ENCODE results near the gene PIGO. TPM values are rescaled to one million over a fixed set of nuclear protein-coding genes. Genes with fewer than 3 reads are reported as not detected.

PIGO gene
- total RNA-seq, 2 experiments from 2014 or later: 17.5 to 18.9 TPM

- peaks cover 17% of the 10 kb centered on the region for H3K36me3 Mint-ChIP-seq (ENCODE audit: low read depth)
- DNase-seq: no peak
- no peak overlapping the region for H3K27ac Mint-ChIP-seq
- H3K9me3 ChIP-seq (ENCODE audit: control insufficient read depth in 1 of 2, insufficient read depth in 1 of 2, low read length in 2 of 2): no peaks in the 10 kb centered on the region
- intact Hi-C loops (cut with DNase I, micrococcal nuclease): loop anchor here in 1 of 2 experiments (10.0 kb wide), 2 partner anchors 442 to 552 kb away; partner anchors contain the start of genes ENHO and SIGMAR1
- peaks cover 27% of the 10 kb centered on the region for H3K4me1 ChIP-seq (ENCODE audit: insufficient read depth, low read length)
- no peaks in the 10 kb centered on the region for H3K9me3 Mint-ChIP-seq
- peaks cover 32% of the 10 kb centered on the region for H3K4me1 Mint-ChIP-seq (ENCODE audit: low read depth)
- H3K4me3 Mint-ChIP-seq: no peak overlapping the region
- TF ChIP-seq CTCF (IDR thresholded peaks at IDR 0.05): no peak
- H3K27me3 Mint-ChIP-seq: no peaks in the 10 kb centered on the region
- no peak overlapping the region for H3K4me3 ChIP-seq (ENCODE audit: low read length)
- no peak for ATAC-seq (ENCODE audit: poor library complexity)
- POLR2A ChIA-PET: interaction anchor here (5.0 kb wide), 1 partner anchor 18 kb away, joined by 51 read pairs; the partner anchor contains the start of gene PIGO
- H3K27me3 ChIP-seq (ENCODE audit: control insufficient read depth in 1 of 2, insufficient read depth in 2 of 2, low read length in 2 of 2): no peaks in the 10 kb centered on the region
- CTCF ChIA-PET: interaction anchor here (1.1 to 4.3 kb wide), 2 partner anchors 19 to 40 kb away, joined by 4 to 26 read pairs; partner anchors contain the start of gene PIGO
- peaks cover 7% of the 10 kb centered on the region for H3K36me3 ChIP-seq (ENCODE audit: insufficient read depth, low read length)
- H3K27ac ChIP-seq (ENCODE audit: low read depth in 1 of 2, low read length in 2 of 2): no peak overlapping the region
These were observed 19.5 kb downstream of the PIGO start for GRCh38 chr9:35076848-35077247.

GRCh38 chr9:35075358-35075757 lies 21.0 kb downstream of the PIGO start:
- Mint-ChIP-seq H3K27ac (no peak overlapping the region), H3K4me1 (ENCODE audit: low read depth) (peaks cover 44% of the 10 kb centered on the region)

GRCh38 chr9:35074791-35075190 lies 21.6 kb downstream of the PIGO start:
- Histone ChIP-seq H3K27me3 (ENCODE audit: control insufficient read depth in 1 of 2, insufficient read depth in 2 of 2, low read length in 2 of 2) (no peaks in the 10 kb centered on the region), H3K36me3 (ENCODE audit: insufficient read depth, low read length) (peaks cover 7% of the 10 kb centered on the region), H3K27ac (ENCODE audit: low read depth in 1 of 2, low read length in 2 of 2) (no peak overlapping the region), H3K9me3 (ENCODE audit: control insufficient read depth in 1 of 2, insufficient read depth in 1 of 2, low read length in 2 of 2) (no peaks in the 10 kb centered on the region), H3K4me3 (ENCODE audit: low read length) (no peak overlapping the region), H3K4me1 (ENCODE audit: insufficient read depth, low read length) (peaks cover 33% of the 10 kb centered on the region)
- DNase-seq: no peak
- no peaks in the 10 kb centered on the region for H3K9me3 Mint-ChIP-seq
- ChIA-PET CTCF (no interaction called here), POLR2A (no interaction called here)
- peak overlapping the region; percentile 25 for H3K27ac Mint-ChIP-seq
- intact Hi-C loops (cut with DNase I, micrococcal nuclease): loop anchor here (5.0 to 10.0 kb wide), 4 partner anchors 38 to 550 kb away; partner anchors contain the start of genes DNAJB5 (in 1 of the 2), ENHO (in 1 of the 2) and SIGMAR1 (in 1 of the 2)
- peaks cover 44% of the 10 kb centered on the region for H3K4me1 Mint-ChIP-seq (ENCODE audit: low read depth)
- no peak overlapping the region for H3K4me3 Mint-ChIP-seq
- H3K36me3 Mint-ChIP-seq (ENCODE audit: low read depth): peaks cover 30% of the 10 kb centered on the region
- ATAC-seq (ENCODE audit: poor library complexity): no peak
- no peaks in the 10 kb centered on the region for H3K27me3 Mint-ChIP-seq
- no peak for TF ChIP-seq CTCF (IDR thresholded peaks at IDR 0.05)

More at GRCh38 chr9:35075358-35075757, 21.0 kb downstream of the PIGO start:
- intact Hi-C loops (cut with DNase I, micrococcal nuclease): loop anchor here in 1 of 2 experiments (10.0 kb wide), 2 partner anchors 441 to 551 kb away; partner anchors contain the start of genes ENHO and SIGMAR1
- no peaks in the 10 kb centered on the region for H3K9me3 ChIP-seq (ENCODE audit: control insufficient read depth in 1 of 2, insufficient read depth in 1 of 2, low read length in 2 of 2)
- TF ChIP-seq CTCF (IDR thresholded peaks at IDR 0.05): no peak
- DNase-seq (no peak), ATAC-seq (ENCODE audit: poor library complexity) (no peak)
- H3K4me1 ChIP-seq (ENCODE audit: insufficient read depth, low read length): peaks cover 32% of the 10 kb centered on the region
- H3K36me3 Mint-ChIP-seq (ENCODE audit: low read depth): peaks cover 30% of the 10 kb centered on the region
- peaks cover 7% of the 10 kb centered on the region for H3K36me3 ChIP-seq (ENCODE audit: insufficient read depth, low read length)
- POLR2A ChIA-PET: no interaction called here
- H3K4me3 ChIP-seq (ENCODE audit: low read length): no peak overlapping the region
- no peaks in the 10 kb centered on the region for H3K9me3 Mint-ChIP-seq
- CTCF ChIA-PET: no interaction called here
- H3K27me3 ChIP-seq (ENCODE audit: control insufficient read depth in 1 of 2, insufficient read depth in 2 of 2, low read length in 2 of 2): no peaks in the 10 kb centered on the region
- no peak overlapping the region for H3K27ac ChIP-seq (ENCODE audit: low read depth in 1 of 2, low read length in 2 of 2)
- H3K27me3 Mint-ChIP-seq: no peaks in the 10 kb centered on the region
- no peak overlapping the region for H3K4me3 Mint-ChIP-seq
